Nephron progenitor cell (in vitro differentiated cells): Measurements from ENCODE around the gene INPP5A.

ENCODE experiments used
- DNase-seq: peaks from one replicate; pipeline ENCODE4 v3.0.0; 2021
- H3K27ac Mint-ChIP-seq: 2 replicates; pipeline ENCODE4 v1.8.0; 2021; ENCODE audit warnings: mild to moderate bottlenecking, moderate library complexity, mixed read lengths
- H3K27me3 Mint-ChIP-seq: 2 replicates; pipeline ENCODE4 v1.8.0; 2021; ENCODE audit warnings: mild to moderate bottlenecking, low read depth, mixed read lengths; ENCODE audit not compliant: poor library complexity
- H3K36me3 Mint-ChIP-seq: 2 replicates; pipeline ENCODE4 v1.8.0; 2021; ENCODE audit warnings: low read depth, mixed read lengths
- H3K4me1 Mint-ChIP-seq: 2 replicates; pipeline ENCODE4 v1.8.0; 2021; ENCODE audit warnings: mixed read lengths
- H3K4me3 Mint-ChIP-seq: 2 replicates; pipeline ENCODE4 v1.8.0; 2021; ENCODE audit warnings: mild to moderate bottlenecking, moderate library complexity, mixed read lengths
- H3K9me3 Mint-ChIP-seq: 2 replicates; pipeline ENCODE4 v1.8.0; 2021; ENCODE audit warnings: mild to moderate bottlenecking, moderate library complexity, mixed read lengths
- CTCF ChIP-seq: fragments of 200-600 bp; sonication (generic); IDR thresholded peaks from 2 replicates; pipeline ENCODE4 v1.5.0; 2021; ENCODE audit warnings: antibody characterized with exemption

The INPP5A gene

GRCh38 chr10:132808383-132809231, 271.0 kb downstream of the INPP5A start:
- TF ChIP-seq CTCF: no peak
- no peak overlapping the region for H3K4me3 Mint-ChIP-seq
- H3K9me3 Mint-ChIP-seq: no peaks in the 10 kb centered on the region
- DNase-seq: no peak
- peaks cover 32% of the 10 kb centered on the region for H3K4me1 Mint-ChIP-seq
- no peak overlapping the region for H3K27ac Mint-ChIP-seq
- peaks cover 6% of the 10 kb centered on the region for H3K27me3 Mint-ChIP-seq
- H3K36me3 Mint-ChIP-seq: no peaks in the 10 kb centered on the region

GRCh38 chr10:132809232-132810140, 271.9 kb downstream of the INPP5A start:
- no peak for TF ChIP-seq CTCF
- no peaks in the 10 kb centered on the region for H3K36me3 Mint-ChIP-seq

GRCh38 chr10:132810141-132810806, 272.7 kb downstream of the INPP5A start:
- peaks cover 8% of the 10 kb centered on the region for H3K27me3 Mint-ChIP-seq
- no peaks in the 10 kb centered on the region for H3K9me3 Mint-ChIP-seq
- H3K36me3 Mint-ChIP-seq: no peaks in the 10 kb centered on the region
- peaks cover 24% of the 10 kb centered on the region for H3K4me1 Mint-ChIP-seq
- no peak for TF ChIP-seq CTCF
- no peak for DNase-seq
- H3K4me3 Mint-ChIP-seq: no peak overlapping the region
- no peak overlapping the region for H3K27ac Mint-ChIP-seq

More at GRCh38 chr10:132809232-132810140, 271.9 kb downstream of the INPP5A start:
- no peak overlapping the region for H3K4me3 Mint-ChIP-seq
- no peak for DNase-seq
- H3K27ac Mint-ChIP-seq: no peak overlapping the region
- H3K9me3 Mint-ChIP-seq: no peaks in the 10 kb centered on the region
- peaks cover 7% of the 10 kb centered on the region for H3K27me3 Mint-ChIP-seq
- peaks cover 28% of the 10 kb centered on the region for H3K4me1 Mint-ChIP-seq

- H3K4me3 Mint-ChIP-seq: no peak overlapping the region
- peaks cover 4% of the 10 kb centered on the region for H3K9me3 Mint-ChIP-seq
- peaks cover 16% of the 10 kb centered on the region for H3K27me3 Mint-ChIP-seq
- H3K27ac Mint-ChIP-seq: no peak overlapping the region
- no peak for TF ChIP-seq CTCF
- no peak for DNase-seq
- peaks cover 23% of the 10 kb centered on the region for H3K4me1 Mint-ChIP-seq
- H3K36me3 Mint-ChIP-seq: no peaks in the 10 kb centered on the region
These were observed 273.5 kb downstream of the INPP5A start for GRCh38 chr10:132810807-132811700.

GRCh38 chr10:132811891-132812481, 274.4 kb downstream of the INPP5A start:
- H3K36me3 Mint-ChIP-seq: no peaks in the 10 kb centered on the region
- peaks cover 26% of the 10 kb centered on the region for H3K4me1 Mint-ChIP-seq
- H3K9me3 Mint-ChIP-seq: peaks cover 9% of the 10 kb centered on the region
- no peak for TF ChIP-seq CTCF
- H3K27me3 Mint-ChIP-seq: peaks cover 23% of the 10 kb centered on the region
- DNase-seq: no peak
- H3K27ac Mint-ChIP-seq: no peak overlapping the region
- H3K4me3 Mint-ChIP-seq: no peak overlapping the region
